SH-SY5Y (cell line): ENCODE results near the gene GP1BB.

Experiments used
- GATA2 ChIP-seq: IDR thresholded peaks from 2 replicates; pipeline ENCODE4 v1.6.1; 2011; ENCODE audit warnings: mild to moderate bottlenecking, low read depth, low read length
- GATA3 ChIP-seq: IDR thresholded peaks from 2 replicates; pipeline ENCODE4 v1.6.1; 2011; ENCODE audit warnings: low read depth, mild to moderate bottlenecking, low read length, moderate library complexity

- TF ChIP-seq GATA2 (no peak), GATA3 (no peak)
These were observed 34.0 kb downstream of the GP1BB start for GRCh38 chr22:19757140-19757984.
